Esophagus muscularis mucosa (tissue), 4 donors: Measurements from ENCODE around the gene CLEC4M. TPM values are rescaled to one million over a fixed set of nuclear protein-coding genes. Genes with fewer than 3 reads are reported as not detected.
A peak's percentile ranks its signal among the peaks of the same experiment; 100 is the strongest.

Source experiments
- DNase-seq: peaks from one replicate; pipeline ENCODE4 v3.0.0-alpha.2; 2017; ENCODE audit errors: extremely low spot score
- H3K27ac ChIP-seq, 4 donors: fragments of 200-600 bp; sonication (generic); replicated peaks in 1 of 4; 1 replicate in 3 of 4; 2 replicates in 1 of 4; pipeline ENCODE4 v1.5.1; 2016 to 2019; ENCODE audit warnings: mild to moderate bottlenecking in 1 of 4
- H3K27me3 ChIP-seq, 4 donors: fragments of 200-600 bp; sonication (generic); one replicate each; pipeline versions ENCODE4 v1.5.1 to v1.6.0; 2016 to 2019
- H3K36me3 ChIP-seq, 4 donors: fragments of 200-600 bp; sonication (generic); one replicate each; pipeline ENCODE4 v1.5.1; 2016 to 2019
- H3K4me1 ChIP-seq, 4 donors: fragments of 200-600 bp; sonication (generic); one replicate each; pipeline ENCODE4 v1.5.1; 2016 to 2019
- H3K4me3 ChIP-seq, 4 donors: fragments of 200-600 bp; sonication (generic); 1 replicate in 2 of 4; 2 replicates in 2 of 4; pipeline ENCODE4 v1.5.1; 2016 to 2019; ENCODE audit warnings: mild to moderate bottlenecking in 4 of 4, moderate library complexity in 1 of 4
- H3K9me3 ChIP-seq, 4 donors: fragments of 200-600 bp; sonication (generic); 1 replicate in 3 of 4; 2 replicates in 1 of 4; pipeline ENCODE4 v1.5.1; 2016 to 2019
- EP300 ChIP-seq: sonication (generic); formaldehyde crosslinking; IDR thresholded peaks from one replicate; pipeline ENCODE4 v1.6.1; 2017; ENCODE audit warnings: antibody characterized with exemption
- POLR2A ChIP-seq: fragments of 450-650 bp; IDR thresholded peaks from one replicate; pipeline ENCODE4 v1.6.1; 2017; ENCODE audit warnings: antibody characterized with exemption, moderate library complexity, mild to moderate bottlenecking, low read depth
- POLR2AphosphoS5 ChIP-seq, 2 donors: sonication (generic); formaldehyde crosslinking; IDR thresholded peaks; one replicate each; pipeline ENCODE4 v1.6.1; 2017; ENCODE audit warnings: antibody characterized with exemption in 2 of 2
- WGBS: methylation state at CpG from one replicate; pipeline ENCODE4 v1.1.5; 2018; 5-methylcytosine and 5-hydroxymethylcytosine counted together
- intact Hi-C: fragments of 100-400 bp; cut with DNase I; formaldehyde crosslinking; loops from one replicate; pipeline ENCODE4 v1.15.1; 2023
- total RNA-seq, 4 donors: library from RNA; depleted of rRNA; stranded (reverse); fragments of >200 nt; gene quantifications; one replicate each; pipeline versions ENCODE4 v1.1.0 to v1.2.1, GENCODE V29; 2016
- TF ChIP-seq, protein P1 (sequence below), 3 experiments: fragments of 200-600 bp in 2 of 3; fragments of 450-650 bp in 1 of 3; sonication (generic) in 2 of 3; IDR thresholded peaks; one replicate each; pipeline ENCODE4 v1.5.1; 2017 to 2019; ENCODE audit warnings: antibody characterized with exemption in 3 of 3, mild to moderate bottlenecking in 2 of 3, moderate library complexity in 1 of 3

CLEC4M gene
- total RNA-seq, 4 donors from 2014 or later = not detected

DNA sequence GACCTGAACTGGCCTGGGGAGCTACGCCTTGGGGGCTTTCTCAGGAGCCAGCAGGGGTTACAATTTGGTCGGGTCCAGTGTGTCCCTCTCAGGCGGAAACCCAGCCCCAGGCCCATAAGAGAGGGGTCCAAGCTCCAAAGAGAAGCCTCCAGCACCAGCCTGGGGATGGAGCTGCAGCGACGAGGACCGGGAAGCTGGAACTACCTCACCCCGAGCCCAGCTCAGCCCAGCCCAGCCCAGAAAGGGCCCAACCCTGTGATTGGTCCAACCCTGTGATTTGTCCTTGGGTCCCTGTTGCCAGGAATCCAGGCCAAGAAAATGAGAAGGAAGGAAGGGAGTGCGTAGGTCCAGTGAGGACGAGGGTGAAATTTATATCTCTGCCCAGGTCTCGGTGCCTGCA is 24.1 kb downstream of the CLEC4M start:
- TF ChIP-seq, protein P1, sequence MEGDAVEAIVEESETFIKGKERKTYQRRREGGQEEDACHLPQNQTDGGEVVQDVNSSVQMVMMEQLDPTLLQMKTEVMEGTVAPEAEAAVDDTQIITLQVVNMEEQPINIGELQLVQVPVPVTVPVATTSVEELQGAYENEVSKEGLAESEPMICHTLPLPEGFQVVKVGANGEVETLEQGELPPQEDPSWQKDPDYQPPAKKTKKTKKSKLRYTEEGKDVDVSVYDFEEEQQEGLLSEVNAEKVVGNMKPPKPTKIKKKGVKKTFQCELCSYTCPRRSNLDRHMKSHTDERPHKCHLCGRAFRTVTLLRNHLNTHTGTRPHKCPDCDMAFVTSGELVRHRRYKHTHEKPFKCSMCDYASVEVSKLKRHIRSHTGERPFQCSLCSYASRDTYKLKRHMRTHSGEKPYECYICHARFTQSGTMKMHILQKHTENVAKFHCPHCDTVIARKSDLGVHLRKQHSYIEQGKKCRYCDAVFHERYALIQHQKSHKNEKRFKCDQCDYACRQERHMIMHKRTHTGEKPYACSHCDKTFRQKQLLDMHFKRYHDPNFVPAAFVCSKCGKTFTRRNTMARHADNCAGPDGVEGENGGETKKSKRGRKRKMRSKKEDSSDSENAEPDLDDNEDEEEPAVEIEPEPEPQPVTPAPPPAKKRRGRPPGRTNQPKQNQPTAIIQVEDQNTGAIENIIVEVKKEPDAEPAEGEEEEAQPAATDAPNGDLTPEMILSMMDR (IDR thresholded peaks at IDR 0.05) = no peak
- TF ChIP-seq POLR2A (no peak), POLR2AphosphoS5 (IDR thresholded peaks at IDR 0.05) (peak in 1 of 2 donors; percentile 26), EP300 (no peak)
- Histone ChIP-seq H3K27ac (no peak overlapping the region), H3K27me3 (peaks cover 4 to 95% (median 25%) of the 10 kb centered on the region in 4 donors), H3K36me3 (no peaks in the 10 kb centered on the region), H3K4me1 (peaks cover 0 to 16% (median 7%) of the 10 kb centered on the region in 4 donors), H3K4me3 (peak overlapping the region; percentile 16 to 36 (median 22)), H3K9me3 (peaks cover 0 to 6% (median 0%) of the 10 kb centered on the region in 4 donors)
- intact Hi-C loops = no loop called here
- WGBS = 15% methylated on average over 7 of the region's 10 CpGs
- no peak for DNase-seq

DNA sequence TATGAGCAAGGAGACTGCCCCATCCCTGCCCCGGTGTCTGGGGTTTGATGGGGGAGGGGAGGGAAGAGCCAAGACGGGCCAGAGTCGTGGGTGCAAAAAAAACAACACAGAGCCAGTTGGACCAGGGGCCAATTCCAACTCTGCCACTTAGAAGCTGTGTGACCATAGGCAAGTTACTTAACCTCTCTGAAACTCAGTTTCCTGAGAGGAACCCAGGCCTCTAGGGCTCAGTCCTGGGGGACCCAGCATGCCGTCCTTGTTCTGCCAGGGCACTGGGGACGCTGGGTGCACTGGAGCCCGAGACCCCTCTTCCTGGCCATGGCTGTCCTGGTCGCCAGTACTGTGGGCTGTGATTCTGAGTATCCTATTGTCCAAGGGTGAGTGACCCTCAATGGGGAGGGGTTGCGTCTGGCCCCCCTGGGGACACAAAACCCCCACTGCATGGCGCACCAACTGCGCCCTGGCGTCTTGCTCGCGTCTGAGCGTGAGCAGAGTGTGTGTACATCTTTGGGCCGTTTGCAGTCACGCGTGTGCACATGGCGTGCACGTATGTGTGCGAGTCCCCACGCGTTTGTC is 24.6 kb downstream of the CLEC4M start:
- peaks cover 4 to 91% (median 25%) of the 10 kb centered on the region in 4 donors for H3K27me3 ChIP-seq
- no peak for TF ChIP-seq EP300
- no peak for TF ChIP-seq POLR2A
- TF ChIP-seq, protein P1 (IDR thresholded peaks at IDR 0.05) = no peak
- TF ChIP-seq POLR2AphosphoS5 (IDR thresholded peaks at IDR 0.05) = no peak
- no peaks in the 10 kb centered on the region for H3K36me3 ChIP-seq
- peak overlapping the region; percentile 16 to 36 (median 22) for H3K4me3 ChIP-seq
- peaks cover 0 to 16% (median 7%) of the 10 kb centered on the region in 4 donors for H3K4me1 ChIP-seq
- DNase-seq = no peak
- intact Hi-C loops = no loop called here
- H3K9me3 ChIP-seq = peaks cover 0 to 6% (median 0%) of the 10 kb centered on the region in 4 donors
- WGBS = 10% methylated on average over 9 of the region's 22 CpGs
- H3K27ac ChIP-seq = no peak overlapping the region

DNA sequence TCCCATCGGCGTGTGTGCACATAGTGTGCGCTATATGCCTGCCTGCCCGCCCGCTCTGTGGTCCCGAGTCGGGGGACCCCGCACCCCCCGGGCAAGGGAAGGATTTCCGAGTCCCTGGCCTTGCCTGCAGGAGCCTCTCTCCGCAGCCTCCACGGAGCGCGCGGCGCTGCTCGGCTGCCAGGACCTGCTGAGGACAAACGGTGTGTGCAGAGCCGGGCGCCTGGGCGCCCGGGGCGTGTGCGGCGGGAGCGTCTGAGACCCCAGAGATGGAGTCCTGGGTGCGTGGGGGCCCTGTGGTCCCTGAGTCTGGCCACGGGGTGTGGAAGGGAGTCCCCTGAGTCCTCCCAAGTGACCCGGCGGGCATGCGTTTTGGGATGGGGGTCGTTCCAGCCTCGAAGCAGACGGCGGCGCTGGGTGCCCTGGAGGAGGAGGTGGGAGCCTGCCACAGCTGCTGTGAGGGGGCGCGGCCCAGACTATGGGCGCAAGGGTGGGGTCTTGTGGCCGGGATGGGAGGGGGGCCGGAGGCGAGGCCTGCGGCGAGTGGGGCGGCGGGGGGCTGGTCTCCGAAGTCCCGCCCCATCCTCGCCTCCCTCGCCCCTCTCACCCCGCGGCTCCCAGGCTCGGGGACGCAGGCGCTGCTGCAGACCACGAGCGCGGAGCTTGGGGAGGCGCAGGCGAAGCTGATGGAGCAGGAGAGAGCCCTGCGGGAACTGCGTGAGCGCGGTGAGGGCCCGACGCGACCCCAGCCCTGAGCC is 25.3 kb downstream of the CLEC4M start:
- peaks cover 0 to 16% (median 7%) of the 10 kb centered on the region in 4 donors for H3K4me1 ChIP-seq
- no peak for TF ChIP-seq POLR2A
- TF ChIP-seq, protein P1 (IDR thresholded peaks at IDR 0.05) = no peak
- TF ChIP-seq POLR2AphosphoS5 (IDR thresholded peaks at IDR 0.05) = no peak
- TF ChIP-seq EP300 = no peak
- WGBS = 3% methylated on average over 19 of the region's 67 CpGs
- intact Hi-C loops = no loop called here
- peaks cover 0 to 6% (median 0%) of the 10 kb centered on the region in 4 donors for H3K9me3 ChIP-seq
- no peak overlapping the region for H3K27ac ChIP-seq
- H3K36me3 ChIP-seq = no peaks in the 10 kb centered on the region
- no peak for DNase-seq
- peaks cover 4 to 84% (median 25%) of the 10 kb centered on the region in 4 donors for H3K27me3 ChIP-seq
- peak overlapping the region; percentile 16 to 36 (median 22) for H3K4me3 ChIP-seq

DNA sequence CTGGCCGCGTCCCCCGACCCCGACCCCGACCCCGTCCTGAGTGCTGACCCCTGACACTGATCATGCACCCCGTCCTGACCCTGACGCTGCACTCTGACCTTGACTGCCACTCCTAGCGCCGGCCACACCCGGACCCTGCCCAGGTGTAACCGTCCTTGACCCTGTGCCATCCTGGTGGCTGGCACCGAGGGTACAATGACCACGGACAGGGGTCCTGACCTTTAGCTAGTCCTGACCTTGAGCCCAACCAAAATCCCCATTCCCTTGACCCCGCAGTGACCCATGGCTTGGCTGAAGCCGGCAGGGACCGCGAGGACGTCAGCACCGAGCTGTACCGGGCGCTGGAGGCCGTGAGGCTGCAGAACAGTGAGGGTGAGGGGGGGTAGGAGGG is 25.9 kb downstream of the CLEC4M start:
- no peak for TF ChIP-seq EP300
- TF ChIP-seq POLR2A = no peak
- TF ChIP-seq, protein P1 (IDR thresholded peaks at IDR 0.05) = no peak
- TF ChIP-seq POLR2AphosphoS5 (IDR thresholded peaks at IDR 0.05) = no peak
- no CpG with 5 or more reads among the region's 23 CpGs for WGBS
- intact Hi-C loops = no loop called here
- no peak for DNase-seq
- H3K36me3 ChIP-seq = no peaks in the 10 kb centered on the region
- peaks cover 0 to 16% (median 7%) of the 10 kb centered on the region in 4 donors for H3K4me1 ChIP-seq
- H3K9me3 ChIP-seq = peaks cover 0 to 6% (median 0%) of the 10 kb centered on the region in 4 donors
- no peak overlapping the region for H3K27ac ChIP-seq
- peak overlapping the region in 2 of 4 donors; percentile 16 to 36 for H3K4me3 ChIP-seq
- peaks cover 4 to 79% (median 25%) of the 10 kb centered on the region in 4 donors for H3K27me3 ChIP-seq
